Lower lobe of right lung (tissue), 2 donors: ENCODE results near the gene GGT1. TPM values are rescaled to one million over a fixed set of nuclear protein-coding genes. Genes with fewer than 3 reads are reported as not detected.
"Not testable (repeated sequence)": the region's sequence is repeated elsewhere in the genome, so short reads cannot be mapped to it uniquely, and the experiment has no call there.

Source experiments
- ATAC-seq, 2 donors: fragments of 200-7000 bp; cut with Tn5 transposase; one replicate each; pipeline ENCODE4 v1.9.1; 2020 to 2022; ENCODE audit warnings: mild to moderate bottlenecking in 2 of 2, moderate library complexity in 2 of 2
- DNase-seq: peaks from one replicate; pipeline ENCODE4 v3.0.0-alpha.2; 2020
- H3K27ac ChIP-seq: fragments of 200-600 bp; one replicate; pipeline ENCODE4 v1.8.0; 2022
- H3K27me3 ChIP-seq: fragments of 200-600 bp; one replicate; pipeline ENCODE4 v1.8.0; 2022; ENCODE audit warnings: low read depth
- H3K36me3 ChIP-seq: fragments of 200-600 bp; one replicate; pipeline ENCODE4 v1.8.0; 2022; ENCODE audit warnings: mild to moderate bottlenecking
- H3K4me1 ChIP-seq: fragments of 200-600 bp; one replicate; pipeline ENCODE4 v1.8.0; 2022
- H3K4me3 ChIP-seq: fragments of 200-600 bp; one replicate; pipeline ENCODE4 v1.8.0; 2022; ENCODE audit warnings: mild to moderate bottlenecking
- H3K9me3 ChIP-seq: fragments of 200-600 bp; one replicate; pipeline ENCODE4 v1.8.0; 2022
- CTCF ChIP-seq: fragments of 200-600 bp; IDR thresholded peaks from one replicate; pipeline ENCODE4 v1.8.0; 2022; ENCODE audit warnings: antibody characterized with exemption, mild to moderate bottlenecking
- intact Hi-C: fragments of 100-400 bp; cut with DNase I; formaldehyde crosslinking; loops from one replicate; pipeline ENCODE4 v1.11.0; 2022
- total RNA-seq: library from RNA; stranded (reverse); fragmentation: NEBNext Ultra II Directional; extraction: Animal tissue kit (Norgen Biotek cat#: 25700); gene quantifications from one replicate; pipeline ENCODE4 v1.2.1, GENCODE V29; 2021
- donor health status: DM: no; HTN: yes; CAD: no; lungs with severe emphysema.

Gene GGT1
- total RNA-seq, 1 donor from 2014 or later, result 65.1 TPM

GRCh38 chr22:24592851-24593558, 10.0 kb upstream of the GGT1 start, which contains the start of gene LRRC75B:
TSS of gene LRRC75B (minus strand) at chr22:24593073. CDS start at chr22:24593039, 34 bp downstream.
- intact Hi-C loops, result no loop called here
- H3K36me3 ChIP-seq, result peaks cover 11% of the 10 kb centered on the region
- TF ChIP-seq CTCF, result no peak

GRCh38 chr22:24593559-24593835, 9.5 kb upstream of the GGT1 start:
- ATAC-seq, H3K9me3 ChIP-seq, intact Hi-C loops, DNase-seq, H3K27me3 ChIP-seq: not testable (repeated sequence)
- Histone ChIP-seq H3K4me1 (peaks cover 16% of the 10 kb centered on the region), H3K36me3 (peaks cover 11% of the 10 kb centered on the region), H3K4me3 (peak overlapping the region; percentile 68), H3K27ac (peak overlapping the region; percentile 72)

More at GRCh38 chr22:24592851-24593558, 10.0 kb upstream of the GGT1 start, which contains the start of gene LRRC75B:
- H3K27ac ChIP-seq, result peak within 1 kb of the TSS; percentile 72
- no peaks in the 10 kb centered on the region for H3K9me3 ChIP-seq
- peaks cover 16% of the 10 kb centered on the region for H3K4me1 ChIP-seq
- no peaks in the 10 kb centered on the region for H3K27me3 ChIP-seq
- H3K4me3 ChIP-seq, result peak within 1 kb of the TSS; percentile 68
- peak; percentile 91 for DNase-seq
- peak; percentile 94 for ATAC-seq

- H3K27me3 ChIP-seq, result no peaks in the 10 kb centered on the region
- no peak for TF ChIP-seq CTCF
- intact Hi-C loops, result no loop called here
- peak; percentile 3 to 4 for ATAC-seq
- no peaks in the 10 kb centered on the region for H3K9me3 ChIP-seq
- DNase-seq, result no peak
- peaks cover 16% of the 10 kb centered on the region for H3K4me1 ChIP-seq
- H3K36me3 ChIP-seq, result peaks cover 7% of the 10 kb centered on the region
- no peak overlapping the region for H3K4me3 ChIP-seq
- peak overlapping the region; percentile 72 for H3K27ac ChIP-seq
These were observed 9.0 kb upstream of the GGT1 start for GRCh38 chr22:24593836-24594568.

- peak; percentile 65 for DNase-seq
These were observed 8.3 kb upstream of the GGT1 start for GRCh38 chr22:24594569-24595120.

GRCh38 chr22:24595228-24595627, 7.8 kb upstream of the GGT1 start:
- H3K4me3 ChIP-seq, result no peak overlapping the region
- no peak for TF ChIP-seq CTCF
- DNase-seq, result no peak
- no peak for ATAC-seq
- no peaks in the 10 kb centered on the region for H3K9me3 ChIP-seq
- H3K27me3 ChIP-seq, result no peaks in the 10 kb centered on the region
- no peaks in the 10 kb centered on the region for H3K36me3 ChIP-seq
- no peak overlapping the region for H3K27ac ChIP-seq
- intact Hi-C loops, result no loop called here
- peaks cover 16% of the 10 kb centered on the region for H3K4me1 ChIP-seq

More at GRCh38 chr22:24594569-24595120, 8.3 kb upstream of the GGT1 start:
- H3K27me3 ChIP-seq, result no peaks in the 10 kb centered on the region
- ATAC-seq, result peak; percentile 29 to 42
- H3K9me3 ChIP-seq, result no peaks in the 10 kb centered on the region
- no peak overlapping the region for H3K27ac ChIP-seq
- no peak for TF ChIP-seq CTCF
- H3K4me3 ChIP-seq, result no peak overlapping the region
- intact Hi-C loops, result no loop called here
- H3K36me3 ChIP-seq, result peaks cover under 1% of the 10 kb centered on the region
- peaks cover 16% of the 10 kb centered on the region for H3K4me1 ChIP-seq

GRCh38 chr22:24595863-24596262, 7.1 kb upstream of the GGT1 start:
- Histone ChIP-seq H3K9me3 (no peaks in the 10 kb centered on the region), H3K4me1 (peaks cover 16% of the 10 kb centered on the region), H3K27ac (no peak overlapping the region), H3K27me3 (no peaks in the 10 kb centered on the region), H3K4me3 (no peak overlapping the region), H3K36me3 (no peaks in the 10 kb centered on the region)
- no peak for ATAC-seq
- DNase-seq, result no peak
- intact Hi-C loops, result no loop called here
- TF ChIP-seq CTCF, result no peak

- H3K27ac ChIP-seq, DNase-seq, intact Hi-C loops, H3K27me3 ChIP-seq, H3K36me3 ChIP-seq, ATAC-seq, H3K4me3 ChIP-seq, H3K9me3 ChIP-seq: not testable (repeated sequence)
- peaks cover 26% of the 10 kb centered on the region for H3K4me1 ChIP-seq
These were observed 5.9 kb upstream of the GGT1 start for GRCh38 chr22:24597076-24597475.
